Hematopoietic multipotent progenitor cell treated with erythropoietin and hydrocortisone succinate and interleukin-3 and kit ligand, for 6 days (in vitro differentiated cells): Measurements from ENCODE around the gene ZNF273.
"Not testable (repeated sequence)": the region's sequence is repeated elsewhere in the genome, so short reads cannot be mapped to it uniquely, and the experiment has no call there.

Experiments
- DNase-seq: peaks from one replicate; pipeline ENCODE4 v3.0.0-alpha.2; 2015

Gene ZNF273

GRCh38 chr7:64947252-64948000 is 44.4 kb downstream of the ZNF273 start:
- DNase-seq = peak; percentile 50

- not testable (repeated sequence) for DNase-seq
These were observed 45.7 kb downstream of the ZNF273 start for GRCh38 chr7:64948774-64949173.

- not testable (repeated sequence) for DNase-seq
These were observed 47.6 kb downstream of the ZNF273 start for GRCh38 chr7:64950673-64951072.

- DNase-seq = peak; percentile 82
These were observed 48.3 kb downstream of the ZNF273 start for GRCh38 chr7:64951250-64951848.

GRCh38 chr7:64959072-64959747 is 56.1 kb downstream of the ZNF273 start:
- no peak for DNase-seq

- DNase-seq = no peak
These were observed 62.5 kb downstream of the ZNF273 start for GRCh38 chr7:64965594-64965993.

- no peak for DNase-seq
These were observed 75.6 kb downstream of the ZNF273 start for GRCh38 chr7:64978497-64979203.
